WI38 (cell line): ENCODE measurements around the gene CLEC3B.
A peak's percentile ranks its signal among the peaks of the same experiment; 100 is the strongest.
"Not testable (repeated sequence)": the region's sequence is repeated elsewhere in the genome, so short reads cannot be mapped to it uniquely, and the experiment has no call there.

Experiments used
- H3K4me3 ChIP-seq: 2 replicates; pipeline ENCODE4 v1.5.1; 2011; ENCODE audit warnings: low read depth, mild to moderate bottlenecking, control low read depth, low read length
- TF ChIP-seq, protein P1 (sequence below): IDR thresholded peaks from 2 replicates; pipeline ENCODE4 v1.5.1; 2012; ENCODE audit warnings: low read depth, mild to moderate bottlenecking, control low read depth, low read length

CLEC3B gene

DNA sequence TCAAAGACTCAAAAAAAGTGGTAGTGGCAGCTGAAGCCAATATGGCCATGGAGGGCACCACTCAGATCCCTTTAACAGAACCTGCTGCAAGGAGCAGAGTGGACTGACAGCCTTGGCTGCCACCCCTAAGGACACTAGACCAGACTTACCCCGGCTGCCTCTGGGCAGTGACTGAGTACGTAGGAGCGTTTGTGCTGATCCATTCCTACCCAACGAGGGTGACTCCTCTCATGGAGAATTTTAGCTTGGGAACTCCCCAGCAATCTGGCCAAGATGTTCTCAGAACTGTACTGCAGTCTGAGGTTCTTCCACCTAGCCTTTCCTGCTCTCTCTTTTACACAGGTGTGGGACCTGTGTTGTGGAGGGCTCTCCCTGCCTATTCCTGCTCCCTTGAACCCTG is 22.1 kb downstream of the CLEC3B start:
- TF ChIP-seq, protein P1, sequence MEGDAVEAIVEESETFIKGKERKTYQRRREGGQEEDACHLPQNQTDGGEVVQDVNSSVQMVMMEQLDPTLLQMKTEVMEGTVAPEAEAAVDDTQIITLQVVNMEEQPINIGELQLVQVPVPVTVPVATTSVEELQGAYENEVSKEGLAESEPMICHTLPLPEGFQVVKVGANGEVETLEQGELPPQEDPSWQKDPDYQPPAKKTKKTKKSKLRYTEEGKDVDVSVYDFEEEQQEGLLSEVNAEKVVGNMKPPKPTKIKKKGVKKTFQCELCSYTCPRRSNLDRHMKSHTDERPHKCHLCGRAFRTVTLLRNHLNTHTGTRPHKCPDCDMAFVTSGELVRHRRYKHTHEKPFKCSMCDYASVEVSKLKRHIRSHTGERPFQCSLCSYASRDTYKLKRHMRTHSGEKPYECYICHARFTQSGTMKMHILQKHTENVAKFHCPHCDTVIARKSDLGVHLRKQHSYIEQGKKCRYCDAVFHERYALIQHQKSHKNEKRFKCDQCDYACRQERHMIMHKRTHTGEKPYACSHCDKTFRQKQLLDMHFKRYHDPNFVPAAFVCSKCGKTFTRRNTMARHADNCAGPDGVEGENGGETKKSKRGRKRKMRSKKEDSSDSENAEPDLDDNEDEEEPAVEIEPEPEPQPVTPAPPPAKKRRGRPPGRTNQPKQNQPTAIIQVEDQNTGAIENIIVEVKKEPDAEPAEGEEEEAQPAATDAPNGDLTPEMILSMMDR: no peak
- no peak overlapping the region for H3K4me3 ChIP-seq

DNA sequence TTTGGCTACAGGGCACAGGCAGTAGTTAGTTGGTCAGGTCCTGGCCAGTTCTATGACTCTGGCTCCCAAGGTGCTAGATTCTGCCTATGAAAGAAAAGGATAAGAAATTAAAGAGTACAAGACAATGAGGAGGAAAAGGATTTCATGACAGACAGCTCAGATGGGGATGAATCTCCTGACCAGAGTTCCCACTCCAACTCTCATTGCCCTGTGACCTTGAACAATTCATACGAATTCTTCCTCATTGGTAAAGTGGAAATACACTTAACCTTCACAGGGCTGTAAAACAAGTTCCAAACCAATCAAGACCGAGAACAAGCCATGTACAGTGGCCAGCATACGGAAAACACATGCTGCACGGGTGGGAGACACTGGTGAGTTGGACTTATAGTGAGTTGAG is 23.7 kb downstream of the CLEC3B start:
- TF ChIP-seq, protein P1: no peak
- no peak overlapping the region for H3K4me3 ChIP-seq

DNA sequence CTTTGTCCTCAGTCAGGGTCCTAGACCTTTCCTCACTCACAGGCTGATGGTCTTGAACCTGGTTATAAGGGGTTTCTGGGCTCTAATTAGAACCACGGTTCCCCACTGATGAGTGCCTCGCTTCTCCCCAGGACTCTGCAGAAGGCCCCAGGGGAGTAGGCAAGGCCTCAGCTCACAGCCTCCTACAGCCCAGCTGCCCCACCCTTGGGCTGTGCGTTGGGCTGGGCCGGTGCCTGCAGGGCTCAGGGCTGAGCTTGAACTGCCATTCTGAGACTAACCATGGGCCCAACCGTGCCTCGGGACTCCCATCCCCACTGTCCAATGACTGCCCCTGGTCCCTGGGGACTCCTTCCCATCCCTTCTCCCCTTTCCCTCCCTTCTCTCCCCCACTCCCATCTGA is 25.6 kb downstream of the CLEC3B start:
- H3K4me3 ChIP-seq: no peak overlapping the region
- TF ChIP-seq, protein P1: no peak

DNA sequence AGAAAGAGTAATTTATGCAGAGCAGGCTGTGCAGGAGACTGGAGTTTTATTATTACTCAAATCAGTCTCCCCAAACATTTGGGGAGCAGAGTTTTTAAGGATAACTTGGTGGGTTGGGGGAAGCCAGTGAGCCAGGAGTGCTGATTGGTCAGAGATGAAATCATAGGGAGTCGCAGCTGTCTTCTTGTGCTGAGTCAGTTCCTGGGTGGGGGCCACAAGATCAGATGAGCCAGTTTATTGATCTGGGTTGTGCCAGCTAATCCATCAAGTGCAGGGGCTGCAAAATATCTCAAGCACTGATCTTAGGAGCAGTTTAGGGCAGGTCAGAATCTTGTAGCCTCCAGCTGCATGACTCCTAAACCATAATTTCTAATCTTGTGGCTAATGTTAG is 27.7 kb downstream of the CLEC3B start:
- not testable (repeated sequence) for H3K4me3 ChIP-seq

DNA sequence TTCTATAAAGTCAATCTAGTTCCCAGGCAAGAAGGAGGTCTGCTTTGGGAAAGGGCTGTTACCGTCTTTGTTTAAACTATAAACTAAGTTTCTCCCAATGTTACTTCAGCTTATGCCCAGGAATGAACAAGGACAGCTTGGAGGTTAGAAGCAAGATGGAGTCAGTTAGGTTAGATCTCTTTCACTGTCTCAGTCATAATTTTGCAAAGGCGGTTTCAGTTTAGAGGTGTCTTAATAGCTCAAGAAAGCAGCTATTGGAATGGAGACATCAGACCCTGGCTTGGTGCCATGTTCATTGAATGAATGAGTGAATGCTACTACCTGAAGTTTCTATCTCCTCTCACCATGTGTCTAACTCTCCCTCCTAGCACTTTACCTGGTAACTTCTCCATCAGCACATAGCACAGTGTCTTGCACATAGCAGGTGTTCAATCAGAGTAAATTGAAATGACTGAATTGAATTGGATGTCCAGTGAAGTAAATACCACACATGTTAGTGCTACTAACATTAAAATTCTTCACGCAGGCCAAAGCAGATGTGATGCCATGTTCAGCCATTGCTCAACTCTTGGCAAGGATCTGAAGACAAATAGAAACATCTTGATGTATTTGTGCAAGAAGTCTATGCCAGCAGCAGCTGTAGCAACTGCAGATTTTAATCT is 28.2 kb downstream of the CLEC3B start:
- TF ChIP-seq, protein P1: no peak
- no peak overlapping the region; the same call in 1 of the 2 replicates for H3K4me3 ChIP-seq

DNA sequence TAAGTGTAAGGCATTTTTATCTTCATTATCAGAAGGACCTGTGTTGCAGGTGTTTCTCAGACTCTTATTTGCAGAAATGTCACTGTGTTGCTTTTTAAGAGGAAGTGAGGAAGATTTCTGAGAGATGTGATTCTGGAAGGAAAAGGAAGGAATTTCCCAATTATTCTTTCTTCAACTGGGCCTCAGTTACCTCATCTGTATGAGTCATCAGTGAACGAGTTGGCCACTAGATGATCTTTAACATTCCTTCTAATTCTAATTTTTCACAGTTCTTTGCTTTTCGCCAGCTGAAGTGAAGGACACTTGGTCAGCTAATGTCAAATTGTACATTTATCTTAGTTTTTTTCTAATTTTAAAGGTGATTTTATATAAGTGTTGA is 28.9 kb downstream of the CLEC3B start:
- peak overlapping the region; percentile 59 for H3K4me3 ChIP-seq
- TF ChIP-seq, protein P1: no peak

DNA sequence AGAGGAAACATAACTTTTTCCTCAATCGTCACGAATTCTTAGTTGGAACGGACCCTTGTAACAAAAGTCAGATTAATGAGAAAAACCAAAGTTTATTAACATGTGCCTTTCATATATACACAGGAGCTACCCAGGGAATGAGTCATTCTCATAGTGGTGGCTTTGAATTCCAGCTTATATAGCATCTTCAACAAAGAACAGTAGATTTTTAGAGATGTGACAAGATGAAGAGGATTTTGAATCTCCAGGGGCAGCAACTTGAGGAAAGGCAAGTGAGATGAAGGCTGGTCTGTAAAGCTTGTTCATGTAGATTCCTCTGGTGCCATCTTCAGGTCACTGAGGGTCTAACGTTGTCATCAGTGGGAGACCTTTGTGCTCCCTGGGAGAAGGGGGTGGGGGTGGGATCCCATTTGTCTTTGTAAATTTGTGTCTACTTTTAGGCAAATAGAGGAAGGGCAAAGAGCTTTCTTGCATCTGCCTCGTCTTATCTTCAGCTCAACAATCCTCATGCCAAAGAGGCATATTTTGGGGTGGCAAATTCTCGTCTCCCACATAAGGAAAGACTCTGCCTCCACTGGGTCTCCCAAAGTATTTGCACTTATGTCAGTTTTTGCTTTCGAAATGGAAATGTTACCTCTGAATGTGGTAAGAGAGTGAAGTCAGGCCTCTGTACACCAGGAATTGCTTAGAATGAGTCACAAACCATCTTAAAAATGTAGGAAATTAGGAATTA is 29.5 kb downstream of the CLEC3B start:
- H3K4me3 ChIP-seq: peak overlapping the region; percentile 59
- TF ChIP-seq, protein P1: no peak
